Epithelial cell of proximal tubule (primary cell): ENCODE data around the gene SHLD1. TPM values are rescaled to one million over a fixed set of nuclear protein-coding genes. Genes with fewer than 3 reads are reported as not detected.

Experiments used
- DNase-seq: peaks from one replicate; pipeline ENCODE4 v3.0.0-alpha.2; 2011; ENCODE audit warnings: low read depth
- H3K4me3 ChIP-seq: 2 replicates; pipeline ENCODE4 v1.5.1; 2011; ENCODE audit warnings: low read depth, mild to moderate bottlenecking, low read length
- CTCF ChIP-seq: conservative IDR thresholded peaks from 2 replicates; pipeline ENCODE4 v1.5.1; 2012; ENCODE audit warnings: low read depth, mild to moderate bottlenecking, low read length
- total RNA-seq: library from RNA; depleted of rRNA; stranded (reverse); fragments of >200 nt; gene quantifications from 2 replicates; pipeline ENCODE4 v1.2.3, GENCODE V29; 2015

The SHLD1 gene
- total RNA-seq, 1 donor from 2014 or later, result 1.3 TPM

- no peak for DNase-seq
- no peak for TF ChIP-seq CTCF
- no peak overlapping the region for H3K4me3 ChIP-seq
These were observed 114.8 kb downstream of the SHLD1 start for GRCh38 chr20:5864873-5865587.

- no peak for DNase-seq
- no peak overlapping the region for H3K4me3 ChIP-seq
- TF ChIP-seq CTCF, result no peak
These were observed 115.4 kb downstream of the SHLD1 start for GRCh38 chr20:5865604-5866003.

GRCh38 chr20:5870568-5870981 is 120.4 kb downstream of the SHLD1 start:
- DNase-seq, result no peak
- no peak for TF ChIP-seq CTCF

GRCh38 chr20:5871459-5872410 is 121.5 kb downstream of the SHLD1 start:
- DNase-seq, result no peak
- TF ChIP-seq CTCF, result no peak
- H3K4me3 ChIP-seq, result no peak overlapping the region

More at GRCh38 chr20:5870568-5870981, 120.4 kb downstream of the SHLD1 start:
- H3K4me3 ChIP-seq, result no peak overlapping the region

- no peak overlapping the region for H3K4me3 ChIP-seq
- no peak for TF ChIP-seq CTCF
- DNase-seq, result no peak
These were observed 126.9 kb downstream of the SHLD1 start for GRCh38 chr20:5877128-5877527.

- DNase-seq, result no peak
- TF ChIP-seq CTCF, result no peak
- H3K4me3 ChIP-seq, result no peak overlapping the region
These were observed 130.1 kb downstream of the SHLD1 start for GRCh38 chr20:5880326-5880725.
